GOT3 (cell line): ENCODE results near the gene TAS2R31.

Experiments
- DNase-seq: peaks from one replicate; lab custom pipeline; 2025; ENCODE audit warnings: mixed read lengths; lab: John Stamatoyannopoulos, UW

Gene TAS2R31

DNA sequence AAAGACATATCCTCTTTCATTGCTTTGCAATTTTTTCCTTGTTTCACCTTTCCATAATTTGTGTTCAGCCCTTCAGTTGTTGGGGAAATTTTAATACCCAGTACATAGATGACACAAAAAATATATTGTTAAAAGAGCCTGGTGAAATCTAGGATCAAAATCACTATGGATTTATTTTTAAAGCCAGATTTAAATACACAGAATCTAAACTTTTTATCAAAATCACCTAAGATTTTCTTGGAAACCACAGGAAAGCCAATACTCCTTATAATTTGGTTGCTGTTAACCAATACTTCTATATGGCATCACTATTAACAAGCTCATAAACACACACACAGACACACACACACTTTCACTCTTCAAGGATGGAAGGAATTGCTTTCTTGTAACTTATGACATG, 33.0 kb downstream of the TAS2R31 start, which contains the start of gene TAS2R20:
TSS of gene TAS2R20 (minus strand) at position 101 of the 400 bp plus-strand sequence. CDS start 429 bp downstream, outside the sequence.
- no peak for DNase-seq

DNA sequence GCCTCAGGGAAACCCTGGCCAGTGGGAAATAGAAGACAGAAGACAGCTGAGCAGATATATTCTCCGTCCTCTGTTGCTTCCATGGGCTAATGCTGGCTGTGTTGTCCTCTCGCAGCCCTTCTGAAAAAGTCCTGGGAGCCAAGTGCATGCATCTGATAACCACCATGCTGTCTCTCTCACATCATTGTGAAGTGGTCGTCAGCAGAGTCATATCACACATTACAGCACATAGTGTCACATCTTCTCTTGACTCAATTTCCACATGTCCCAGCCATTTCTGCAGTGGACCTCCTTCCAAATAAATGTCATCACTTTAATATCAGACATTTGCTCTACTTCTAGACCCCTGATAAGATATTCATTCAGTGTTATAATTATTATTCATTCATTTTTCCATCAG, 36.9 kb downstream of the TAS2R31 start:
- DNase-seq: no peak

DNA sequence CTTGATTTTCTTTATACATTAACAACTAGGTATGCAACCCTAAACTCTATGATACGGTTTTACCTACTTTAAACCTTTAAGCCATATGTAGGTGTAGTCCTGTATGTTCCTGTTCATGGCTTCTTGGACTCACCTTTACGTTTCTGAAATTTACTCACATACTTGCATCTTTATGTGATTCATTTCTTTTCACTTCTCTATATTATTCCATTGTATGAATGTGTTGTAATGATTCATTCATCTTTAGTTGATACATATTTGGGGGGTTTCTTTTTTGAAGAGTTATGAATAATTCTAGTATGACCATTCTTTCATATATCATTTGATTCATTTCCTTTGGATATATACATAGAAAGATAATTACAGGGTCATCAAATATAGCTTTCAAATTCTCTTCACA, 42.1 kb downstream of the TAS2R31 start:
- DNase-seq: no peak

DNA sequence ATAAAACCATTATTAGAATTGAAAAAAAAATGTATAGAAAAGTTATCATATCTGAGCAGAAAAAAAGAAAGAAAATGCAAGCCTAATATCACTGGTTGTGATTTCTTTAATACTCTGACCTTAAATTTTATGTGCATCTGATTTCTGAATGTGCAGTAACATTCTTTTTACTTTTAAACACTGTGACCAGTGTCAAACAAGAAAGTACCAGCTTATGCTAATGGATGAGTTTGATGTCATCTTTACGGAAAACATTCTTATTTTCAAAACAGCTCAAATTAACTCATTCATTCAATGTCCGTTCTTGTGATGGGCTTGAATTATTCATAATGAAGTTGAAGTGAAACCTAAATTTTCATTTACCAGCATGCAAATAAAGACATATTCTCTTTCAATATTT, 44.4 kb downstream of the TAS2R31 start, which contains the start of gene TAS2R50:
TSS of gene TAS2R50 (minus strand) at position 101 of the 400 bp plus-strand sequence. CDS start at position 49, 52 bp downstream.
- DNase-seq: no peak

DNA sequence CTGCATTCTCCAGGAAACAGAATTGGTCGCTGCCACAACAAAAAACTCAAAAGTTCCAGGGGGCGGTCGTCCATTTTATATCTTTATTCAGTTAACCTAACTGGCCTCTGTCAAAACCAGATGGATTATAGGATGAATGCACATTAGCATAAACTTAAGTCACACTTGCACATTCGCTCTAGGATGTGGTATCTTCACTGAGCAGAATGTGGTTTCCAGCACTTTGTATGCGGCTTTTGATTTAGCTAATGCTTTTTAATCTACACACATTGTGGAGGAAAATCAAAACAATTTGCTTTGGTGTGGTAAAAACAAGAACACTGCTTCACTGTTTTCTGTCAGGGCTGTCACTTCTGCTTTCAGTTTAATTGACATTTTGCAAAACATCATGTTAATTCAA, 49.0 kb downstream of the TAS2R31 start:
- DNase-seq: no peak
